B cell (primary cell): Measurements from ENCODE around the gene HES5. TPM values are rescaled to one million over a fixed set of nuclear protein-coding genes. Genes with fewer than 3 reads are reported as not detected.

Experiments
- ATAC-seq: fragments of 200-7000 bp; cut with Tn5 transposase; one replicate; pipeline ENCODE4 v1.10.0; 2021; ENCODE audit warnings: low read depth, mild to moderate bottlenecking, moderate number of reproducible peaks, moderate library complexity
- CTCF ChIA-PET: fragments of 350-600 bp; sonication (Branson Sonifier 250); formaldehyde crosslinking; loops from one replicate; lab custom pipeline; 2021; ENCODE audit warnings: antibody characterized with exemption, inconsistent platforms; lab: Charles Lee
- POLR2A ChIA-PET: fragments of 350-600 bp; sonication (Branson Sonifier 250); formaldehyde crosslinking; loops from one replicate; lab custom pipeline; 2021; ENCODE audit warnings: antibody characterized with exemption; lab: Charles Lee
- DNase-seq: peaks from one replicate; pipeline ENCODE4 v3.0.0; 2013
- H2AFZ ChIP-seq: 2 replicates; pipeline ENCODE4 v1.6.1; 2012; ENCODE audit warnings: mild to moderate bottlenecking, low read depth, low read length; ENCODE audit not compliant: insufficient read depth, poor library complexity, severe bottlenecking
- H3K27ac ChIP-seq, 2 donors: 1 replicate in 1 of 2; 2 replicates in 1 of 2; pipeline ENCODE4 v1.5.1; 2012 to 2013; ENCODE audit warnings: low read length in 2 of 2, mild to moderate bottlenecking in 2 of 2, moderate library complexity in 1 of 2
- H3K27me3 ChIP-seq, 4 experiments: fragments of 200-600 bp in 1 of 4; sonication (generic) in 1 of 4; replicated peaks in 1 of 4; 1 replicate in 2 of 4; 2 replicates in 2 of 4; pipeline versions ENCODE4 v1.6.1 to v1.7.0; 2013 to 2016; ENCODE audit warnings: low read length in 3 of 4, mild to moderate bottlenecking in 2 of 4, mixed read lengths in 1 of 4, moderate library complexity in 1 of 4; ENCODE audit not compliant: insufficient read depth in 4 of 4, control insufficient read depth in 3 of 4; ENCODE audit errors: control extremely low read depth in 1 of 4
- H3K36me3 ChIP-seq, 2 experiments: replicated peaks in 1 of 2; 1 replicate in 1 of 2; 2 replicates in 1 of 2; pipeline versions ENCODE4 v1.6.1 to v1.7.1; 2013; ENCODE audit warnings: low read length in 1 of 2; ENCODE audit not compliant: insufficient read depth in 2 of 2, control insufficient read depth in 1 of 2; ENCODE audit errors: control extremely low read depth in 1 of 2, extremely low read depth in 1 of 2
- H3K4me1 ChIP-seq, 2 donors: fragments of 200-600 bp in 1 of 2; sonication (generic) in 1 of 2; 1 replicate in 1 of 2; 2 replicates in 1 of 2; pipeline versions ENCODE4 v1.5.1 to v1.6.1; 2013 to 2017; ENCODE audit warnings: low read length in 2 of 2; ENCODE audit not compliant: control insufficient read depth in 2 of 2, insufficient read depth in 2 of 2
- H3K4me2 ChIP-seq: replicated peaks from 2 replicates; pipeline ENCODE3; 2012; ENCODE audit warnings: mild to moderate bottlenecking, low read depth, low read length; ENCODE audit not compliant: poor library complexity, severe bottlenecking
- H3K4me3 ChIP-seq, 5 experiments: fragments of 200-600 bp in 1 of 5; sonication (generic) in 1 of 5; 1 replicate in 3 of 5; 2 replicates in 2 of 5; pipeline versions ENCODE4 v1.5.1 to v1.7.0; 2011 to 2016; ENCODE audit warnings: low read length in 4 of 5, mild to moderate bottlenecking in 4 of 5, low read depth in 2 of 5, control low read depth in 1 of 5, moderate library complexity in 1 of 5; ENCODE audit not compliant: insufficient read depth in 1 of 5; ENCODE audit errors: control extremely low read depth in 1 of 5, extremely low read depth in 1 of 5
- H3K79me2 ChIP-seq: fragments of 200-600 bp; sonication (generic); one replicate; pipeline ENCODE4 v1.6.0; 2016; ENCODE audit warnings: low read length; ENCODE audit not compliant: control insufficient read depth, insufficient read depth
- H3K9ac ChIP-seq: fragments of 200-600 bp; sonication (generic); 2 replicates; pipeline ENCODE4 v1.6.1; 2017; ENCODE audit warnings: mild to moderate bottlenecking, low read length, moderate library complexity
- H3K9me3 ChIP-seq, 3 donors: one replicate each; pipeline versions ENCODE4 v1.6.1 to v1.7.1; 2013; ENCODE audit warnings: low read length in 2 of 3; ENCODE audit not compliant: control insufficient read depth in 2 of 3, insufficient read depth in 1 of 3; ENCODE audit errors: control extremely low read depth in 1 of 3
- H4K20me1 ChIP-seq: 2 replicates; pipeline ENCODE4 v1.6.0; 2012; ENCODE audit warnings: mild to moderate bottlenecking, low read length; ENCODE audit not compliant: insufficient read depth, control insufficient read depth, poor library complexity, severe bottlenecking
- H3K27ac Mint-ChIP-seq: one replicate; pipeline ENCODE4 v1.8.0; 2021; ENCODE audit warnings: mixed read lengths
- H3K27me3 Mint-ChIP-seq: one replicate; pipeline ENCODE4 v1.8.0; 2021; ENCODE audit warnings: mixed read lengths
- H3K4me1 Mint-ChIP-seq: one replicate; pipeline ENCODE4 v1.8.0; 2021; ENCODE audit warnings: mixed read lengths
- H3K4me3 Mint-ChIP-seq: one replicate; pipeline ENCODE4 v1.8.0; 2021; ENCODE audit warnings: mixed read lengths
- H3K9me3 Mint-ChIP-seq: one replicate; pipeline ENCODE4 v1.8.0; 2022; ENCODE audit warnings: mixed read lengths; ENCODE audit not compliant: insufficient read depth
- CTCF ChIP-seq: fragments of 200-600 bp; IDR thresholded peaks from one replicate; pipeline ENCODE4 v1.8.0; 2022; ENCODE audit warnings: antibody characterized with exemption, mild to moderate bottlenecking
- EZH2 ChIP-seq: IDR thresholded peaks from 2 replicates; pipeline ENCODE4 v1.6.1; 2012; ENCODE audit warnings: borderline replicate concordance, low read depth, mild to moderate bottlenecking, moderate library complexity, low read length; ENCODE audit not compliant: insufficient read depth, poor library complexity, severe bottlenecking
- WGBS: methylation state at CpG from one replicate; pipeline ENCODE4 v1.1.5; 2013; ENCODE audit warnings: missing lambda C conversion rate; ENCODE audit not compliant: insufficient coverage; 5-methylcytosine and 5-hydroxymethylcytosine counted together
- intact Hi-C: fragments of 100-400 bp; cut with micrococcal nuclease; formaldehyde crosslinking; loops from one replicate; pipeline ENCODE4 v1.10.0; 2022
- polyA plus RNA-seq: library from polyadenylated mRNA; depleted of rRNA; stranded (reverse); fragments of >200 nt; gene quantifications from 2 replicates; pipeline ENCODE4 v1.2.3, GENCODE V29; 2012
- total RNA-seq, 2 donors: library from RNA; stranded (reverse); fragments of 120-200 nt in 1 of 2; gene quantifications; 1 replicate in 1 of 2; 2 replicates in 1 of 2; pipeline versions ENCODE4 v1.2.3 to v1.2.4, GENCODE V29; 2013 to 2022

Gene HES5
- total and polyA plus RNA-seq, 2 donors (not counting 1 experiment from before 2014, with no cell fraction given): not detected

DNA sequence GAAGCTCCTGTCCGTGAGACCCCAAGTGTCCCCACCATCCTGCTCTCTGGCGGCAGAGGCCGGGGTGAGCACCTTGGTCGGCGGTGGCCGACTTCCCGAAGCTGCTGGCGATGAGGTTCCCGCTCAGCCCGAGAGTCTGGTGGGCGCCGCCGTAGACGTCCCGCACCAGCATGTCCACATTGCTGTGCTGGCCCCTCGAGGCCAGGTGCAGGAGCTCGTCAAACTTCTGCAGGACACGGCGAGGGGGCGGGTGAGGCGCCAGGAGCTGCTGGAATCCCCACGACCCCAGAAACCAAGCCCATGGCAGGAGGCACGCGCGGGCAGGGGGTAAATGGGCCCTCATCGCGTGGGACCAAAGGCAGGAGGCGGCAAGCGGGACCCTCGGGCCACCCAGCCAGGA is 10.3 kb downstream of the HES5 start:
- Mint-ChIP-seq H3K27me3 (no peaks in the 10 kb centered on the region), H3K27ac (no peak overlapping the region), H3K4me1 (peaks cover 17% of the 10 kb centered on the region), H3K4me3 (no peak overlapping the region), H3K9me3 (no peaks in the 10 kb centered on the region)
- peaks cover 0 to 61% of the 10 kb centered on the region in 2 experiments for H3K36me3 ChIP-seq
- 96% methylated on average over 30 of the region's 30 CpGs for whole genome bisulfite sequencing
- H3K27me3 ChIP-seq: no peaks in the 10 kb centered on the region
- intact Hi-C loops: no loop called here
- TF ChIP-seq EZH2 (no peak), CTCF (no peak)
- DNase-seq: no peak
- no peak overlapping the region for H3K4me2 ChIP-seq
- ChIA-PET CTCF (interaction anchor here (0.9 to 1.0 kb wide), 2 partner anchors 22 to 267 kb away, joined by 3 read pairs; no protein-coding TSS in a partner anchor), POLR2A (no interaction called here)
- H3K9me3 ChIP-seq: no peaks in the 10 kb centered on the region
- peaks cover 66% of the 10 kb centered on the region for H3K79me2 ChIP-seq
- H3K9ac ChIP-seq: no peak overlapping the region
- H3K4me3 ChIP-seq: no peak overlapping the region
- H3K27ac ChIP-seq: no peak overlapping the region
- peaks cover 98% of the 10 kb centered on the region for H4K20me1 ChIP-seq
- peaks cover 9 to 11% of the 10 kb centered on the region in 2 donors for H3K4me1 ChIP-seq
- ATAC-seq: no peak
- H2AFZ ChIP-seq: no peak overlapping the region

DNA sequence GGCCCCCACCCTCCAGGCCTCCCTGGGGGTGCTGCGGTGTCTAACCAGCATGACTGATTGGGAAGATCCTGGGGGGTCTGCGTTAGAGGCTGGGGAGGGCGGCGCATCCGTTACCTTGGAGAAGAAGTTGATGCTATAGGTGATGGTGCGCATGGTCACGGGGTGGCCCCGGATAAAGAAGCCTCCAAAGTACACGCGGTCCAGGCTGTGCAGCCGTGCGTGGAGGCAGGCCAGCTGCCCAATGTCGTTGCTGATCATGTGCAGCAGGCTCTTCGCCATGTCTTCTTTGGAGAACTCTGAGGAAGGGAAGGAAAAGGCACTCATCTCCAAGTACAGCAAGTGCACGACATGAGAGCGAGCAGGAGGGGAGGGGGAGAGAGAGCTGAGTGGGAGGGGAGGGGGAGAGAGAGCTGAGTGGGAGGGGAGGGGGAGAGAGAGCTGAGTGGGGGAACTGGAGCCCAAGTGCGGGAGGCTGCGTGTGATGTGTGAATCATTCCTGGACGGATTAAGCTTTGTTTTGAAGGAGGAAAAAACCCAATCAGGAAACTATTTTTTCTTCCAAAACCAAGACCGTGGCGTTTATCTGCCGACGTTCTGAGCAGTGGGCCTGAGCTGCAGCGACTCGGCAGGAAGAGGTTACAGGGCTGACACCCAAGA is 10.9 kb downstream of the HES5 start:
- Histone ChIP-seq H4K20me1 (peaks cover 94% of the 10 kb centered on the region), H3K27ac (no peak overlapping the region), H3K4me3 (no peak overlapping the region), H3K9me3 (no peaks in the 10 kb centered on the region), H3K27me3 (no peaks in the 10 kb centered on the region), H2AFZ (no peak overlapping the region), H3K36me3 (peaks cover 0 to 64% of the 10 kb centered on the region in 2 experiments), H3K79me2 (peaks cover 61% of the 10 kb centered on the region), H3K4me2 (no peak overlapping the region), H3K9ac (no peak overlapping the region), H3K4me1 (peaks cover 4 to 6% of the 10 kb centered on the region in 2 donors)
- Mint-ChIP-seq H3K27ac (no peak overlapping the region), H3K27me3 (no peaks in the 10 kb centered on the region), H3K4me3 (no peak overlapping the region), H3K4me1 (peaks cover 11% of the 10 kb centered on the region), H3K9me3 (no peaks in the 10 kb centered on the region)
- CTCF ChIA-PET: interaction anchor here (0.9 to 1.0 kb wide), 2 partner anchors 21 to 268 kb away, joined by 3 read pairs; no protein-coding TSS in a partner anchor
- DNase-seq (no peak), ATAC-seq (no peak)
- TF ChIP-seq EZH2: no peak
- no peak for TF ChIP-seq CTCF
- intact Hi-C loops: no loop called here
- WGBS: 92% methylated on average over 20 of the region's 25 CpGs
- POLR2A ChIA-PET: no interaction called here
